Loucy (cell line): ENCODE results near the gene TMED10.

Experiments
- EZH2phosphoT487 ChIP-seq: fragments of 200-600 bp; IDR thresholded peaks from 2 replicates; pipeline ENCODE4 v1.6.1; 2018; ENCODE audit warnings: antibody characterized with exemption, mild to moderate bottlenecking, moderate library complexity, borderline replicate concordance
- TF ChIP-seq, protein P1 (sequence below): fragments of 200-600 bp; sonication (generic); conservative IDR thresholded peaks from 2 replicates; pipeline ENCODE4 v1.5.1; 2014; ENCODE audit warnings: mild to moderate bottlenecking, antibody characterized with exemption, low read length

- TF ChIP-seq, protein P1, sequence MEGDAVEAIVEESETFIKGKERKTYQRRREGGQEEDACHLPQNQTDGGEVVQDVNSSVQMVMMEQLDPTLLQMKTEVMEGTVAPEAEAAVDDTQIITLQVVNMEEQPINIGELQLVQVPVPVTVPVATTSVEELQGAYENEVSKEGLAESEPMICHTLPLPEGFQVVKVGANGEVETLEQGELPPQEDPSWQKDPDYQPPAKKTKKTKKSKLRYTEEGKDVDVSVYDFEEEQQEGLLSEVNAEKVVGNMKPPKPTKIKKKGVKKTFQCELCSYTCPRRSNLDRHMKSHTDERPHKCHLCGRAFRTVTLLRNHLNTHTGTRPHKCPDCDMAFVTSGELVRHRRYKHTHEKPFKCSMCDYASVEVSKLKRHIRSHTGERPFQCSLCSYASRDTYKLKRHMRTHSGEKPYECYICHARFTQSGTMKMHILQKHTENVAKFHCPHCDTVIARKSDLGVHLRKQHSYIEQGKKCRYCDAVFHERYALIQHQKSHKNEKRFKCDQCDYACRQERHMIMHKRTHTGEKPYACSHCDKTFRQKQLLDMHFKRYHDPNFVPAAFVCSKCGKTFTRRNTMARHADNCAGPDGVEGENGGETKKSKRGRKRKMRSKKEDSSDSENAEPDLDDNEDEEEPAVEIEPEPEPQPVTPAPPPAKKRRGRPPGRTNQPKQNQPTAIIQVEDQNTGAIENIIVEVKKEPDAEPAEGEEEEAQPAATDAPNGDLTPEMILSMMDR, result no peak
- no peak for TF ChIP-seq EZH2phosphoT487
Measured at GRCh38 chr14:75095690-75096089, 80.7 kb downstream of the TMED10 start.
